HFF-Myc (cell line): ENCODE measurements around the gene HSPB6.

Source experiments
- DNase-seq: peaks from one replicate; pipeline ENCODE4 v3.0.0-alpha.2; 2011; ENCODE audit warnings: low read depth; ENCODE audit errors: extremely low read depth
- H3K4me3 ChIP-seq: replicated peaks from 2 replicates; pipeline ENCODE4 v1.5.1; 2011; ENCODE audit warnings: low read depth, mild to moderate bottlenecking, control low read depth, low read length
- CTCF ChIP-seq: IDR thresholded peaks from 2 replicates; pipeline ENCODE4 v1.5.1; 2012; ENCODE audit warnings: mild to moderate bottlenecking, low read depth, low read length, control low read depth; ENCODE audit errors: missing control alignments

Gene HSPB6

GRCh38 chr19:35760711-35761349 lies 4.0 kb upstream of the HSPB6 start:
- no peak for TF ChIP-seq CTCF
- DNase-seq, result no peak

GRCh38 chr19:35759697-35760096 lies 2.9 kb upstream of the HSPB6 start:
- H3K4me3 ChIP-seq, result peak overlapping the region; percentile 97; the same call in 1 of the 2 replicates
- no peak for DNase-seq
- TF ChIP-seq CTCF, result no peak

More at GRCh38 chr19:35760711-35761349, 4.0 kb upstream of the HSPB6 start:
- H3K4me3 ChIP-seq, result no peak overlapping the region

GRCh38 chr19:35757749-35758608 lies 1.1 kb upstream of the HSPB6 start, which contains the start of gene PROSER3:
Gene PROSER3, plus strand, starts transcription at chr19:35758176. Its CDS starts 40 bp downstream, at chr19:35758216.
- DNase-seq, result peak; percentile 100
- H3K4me3 ChIP-seq, result peak within 1 kb of the TSS; percentile 97
- no peak for TF ChIP-seq CTCF

- no peak for DNase-seq
- peak overlapping the region; percentile 97 for H3K4me3 ChIP-seq
- no peak for TF ChIP-seq CTCF
Measured at GRCh38 chr19:35757231-35757748, 461 bp upstream of the HSPB6 start.

GRCh38 chr19:35755550-35756376 lies 1.1 kb downstream of the HSPB6 start:
- no peak for TF ChIP-seq CTCF
- H3K4me3 ChIP-seq, result peak overlapping the region; percentile 97
- no peak for DNase-seq

GRCh38 chr19:35755131-35755549 lies 1.7 kb downstream of the HSPB6 start:
- TF ChIP-seq CTCF, result no peak
- DNase-seq, result no peak
- H3K4me3 ChIP-seq, result peak overlapping the region; percentile 97
